Measurements from ENCODE around the gene PPDPF. TPM values are rescaled to one million over a fixed set of nuclear protein-coding genes. Genes with fewer than 3 reads are reported as not detected.

PPDPF gene
- total RNA-seq, 2 experiments from 2014 or later: 34.9 to 117 TPM

DNA sequence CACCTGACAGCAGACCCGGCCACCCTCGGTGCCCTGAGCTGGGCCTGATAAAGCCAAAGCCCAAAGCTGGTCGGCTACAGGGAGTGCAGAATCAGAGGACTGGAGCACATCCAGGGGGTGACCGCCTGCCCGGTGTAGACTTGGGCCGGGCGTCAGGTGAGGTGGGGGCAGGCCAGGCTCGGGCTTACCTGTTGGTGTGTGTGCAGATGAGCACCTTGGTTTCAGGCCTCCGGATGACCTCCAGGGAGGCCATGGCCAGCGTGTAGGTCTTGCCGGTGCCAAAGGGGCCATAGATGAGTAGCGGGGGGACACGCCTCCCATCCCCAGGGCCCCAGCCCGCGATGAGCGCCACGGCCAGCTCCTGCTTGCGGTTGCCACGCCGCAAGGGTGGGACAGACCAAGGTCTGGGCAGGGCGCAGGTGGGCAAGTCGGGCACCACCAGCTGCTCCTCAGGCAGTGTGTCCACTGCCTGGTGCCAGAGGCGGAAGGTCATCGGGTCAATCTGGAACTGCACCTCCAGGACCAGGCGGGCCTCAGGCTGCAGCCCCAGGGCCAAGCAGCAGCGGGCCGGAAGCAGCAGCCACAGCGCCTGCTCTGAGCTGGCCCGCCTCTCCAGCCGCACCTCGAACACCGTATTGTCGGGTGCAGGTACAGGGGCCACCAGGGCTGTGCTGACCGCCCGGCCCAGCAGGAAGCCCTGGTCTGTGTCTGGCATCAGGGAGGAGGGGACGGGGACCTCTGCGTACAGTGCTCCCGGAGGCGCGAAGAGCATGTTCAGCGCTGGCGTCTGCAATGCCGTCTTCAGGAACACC lies 47.8 kb downstream of the PPDPF start:
- peaks cover 12% of the 10 kb centered on the region for H3K4me1 ChIP-seq (ENCODE audit: insufficient read depth, low read length, poor library complexity, severe bottlenecking)
- H3K9me3 ChIP-seq (ENCODE audit: low read length): no peaks in the 10 kb centered on the region
- ChIA-PET POLR2A (no interaction called here), CTCF (ENCODE audit: unreplicated experiment) (interaction anchor here (0.6 kb wide), 1 partner anchor 26 kb away, joined by 11 read pairs; no protein-coding TSS in a partner anchor)
- H3K36me3 ChIP-seq (ENCODE audit: insufficient read depth, low read length): no peaks in the 10 kb centered on the region
- peak overlapping the region; percentile 18 for H3K4me2 ChIP-seq (ENCODE audit: low read length)
- DNase-seq (ENCODE audit: low spot score): no peak
- H3K79me2 ChIP-seq (ENCODE audit: insufficient read depth, low read depth, low read length): no peaks in the 10 kb centered on the region
- TF ChIP-seq, protein P1, sequence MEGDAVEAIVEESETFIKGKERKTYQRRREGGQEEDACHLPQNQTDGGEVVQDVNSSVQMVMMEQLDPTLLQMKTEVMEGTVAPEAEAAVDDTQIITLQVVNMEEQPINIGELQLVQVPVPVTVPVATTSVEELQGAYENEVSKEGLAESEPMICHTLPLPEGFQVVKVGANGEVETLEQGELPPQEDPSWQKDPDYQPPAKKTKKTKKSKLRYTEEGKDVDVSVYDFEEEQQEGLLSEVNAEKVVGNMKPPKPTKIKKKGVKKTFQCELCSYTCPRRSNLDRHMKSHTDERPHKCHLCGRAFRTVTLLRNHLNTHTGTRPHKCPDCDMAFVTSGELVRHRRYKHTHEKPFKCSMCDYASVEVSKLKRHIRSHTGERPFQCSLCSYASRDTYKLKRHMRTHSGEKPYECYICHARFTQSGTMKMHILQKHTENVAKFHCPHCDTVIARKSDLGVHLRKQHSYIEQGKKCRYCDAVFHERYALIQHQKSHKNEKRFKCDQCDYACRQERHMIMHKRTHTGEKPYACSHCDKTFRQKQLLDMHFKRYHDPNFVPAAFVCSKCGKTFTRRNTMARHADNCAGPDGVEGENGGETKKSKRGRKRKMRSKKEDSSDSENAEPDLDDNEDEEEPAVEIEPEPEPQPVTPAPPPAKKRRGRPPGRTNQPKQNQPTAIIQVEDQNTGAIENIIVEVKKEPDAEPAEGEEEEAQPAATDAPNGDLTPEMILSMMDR (conservative IDR thresholded peaks at IDR 0.05; ENCODE audit: low read length): no peak
- no peak for TF ChIP-seq EZH2phosphoT487 (IDR thresholded peaks at IDR 0.05; ENCODE audit: borderline replicate concordance, low read depth, low read length)
- intact Hi-C loops (cut with micrococcal nuclease; ENCODE audit: unreplicated experiment): no loop called here
- no peaks in the 10 kb centered on the region for H3K9me2 ChIP-seq (ENCODE audit: insufficient read depth, low read length)
- H4K20me1 ChIP-seq (ENCODE audit: insufficient read depth, low read length): no peaks in the 10 kb centered on the region
- H2AFZ ChIP-seq (ENCODE audit: low read length): no peak overlapping the region
- H3K27ac ChIP-seq (ENCODE audit: low read depth, low read length, poor library complexity, severe bottlenecking): no peak overlapping the region
- H3K4me3 ChIP-seq (ENCODE audit: low read depth, low read length, poor library complexity, severe bottlenecking): no peak overlapping the region
- no TSS peak for BruUV-seq (replicated peaks)

DNA sequence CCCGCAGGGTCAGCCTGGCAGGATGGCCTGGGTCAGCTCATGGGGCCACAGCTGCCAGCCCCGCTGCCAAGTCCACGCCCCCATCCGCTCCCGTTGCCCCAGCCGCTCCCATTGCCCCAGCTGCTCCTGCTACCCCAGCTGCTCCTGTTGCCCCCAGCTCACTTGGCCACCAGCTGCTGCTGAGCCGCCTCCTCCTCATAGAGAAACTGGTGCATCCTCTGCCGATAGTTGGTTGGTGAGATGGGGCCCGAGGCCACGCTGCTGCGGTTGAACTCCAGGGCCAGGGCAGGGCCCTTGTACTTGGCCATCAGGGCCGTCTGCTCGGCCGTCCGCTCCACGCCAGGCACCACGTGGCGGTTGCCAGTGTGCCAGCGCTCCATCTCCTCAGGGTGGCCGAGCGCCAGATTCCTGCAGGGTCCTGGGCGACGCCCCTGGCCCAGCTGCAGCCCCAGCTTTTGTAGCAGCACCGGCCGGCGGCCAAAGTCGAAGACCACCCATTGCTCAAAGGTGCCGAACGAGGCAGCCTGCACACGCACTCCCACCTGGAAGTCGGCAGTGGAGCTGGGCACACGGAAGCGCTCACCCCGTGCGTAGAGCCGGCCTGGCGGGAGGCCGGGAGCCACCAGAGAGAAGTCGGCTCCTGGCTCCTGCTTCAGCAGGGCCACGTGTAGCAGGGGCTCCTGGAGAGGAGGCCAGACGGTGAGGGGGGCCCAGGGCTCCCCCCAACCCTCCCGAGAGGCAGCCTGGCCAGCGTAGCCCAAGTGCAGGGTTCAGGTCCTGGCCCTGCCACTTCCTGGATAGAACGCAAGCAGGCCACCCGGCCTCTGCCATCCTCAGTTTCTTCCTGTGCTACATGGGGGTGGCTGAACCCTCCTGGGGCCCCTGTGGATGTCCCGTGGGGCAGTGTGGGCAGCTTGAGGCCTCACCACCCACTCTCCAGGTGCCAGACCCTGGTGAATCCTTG lies 48.7 kb downstream of the PPDPF start:
- H3K4me2 ChIP-seq (ENCODE audit: low read length): no peak overlapping the region
- no peaks in the 10 kb centered on the region for H3K36me3 ChIP-seq (ENCODE audit: insufficient read depth, low read length)
- peaks cover 13% of the 10 kb centered on the region for H3K4me1 ChIP-seq (ENCODE audit: insufficient read depth, low read length, poor library complexity, severe bottlenecking)
- H3K79me2 ChIP-seq (ENCODE audit: insufficient read depth, low read depth, low read length): no peaks in the 10 kb centered on the region
- no peak overlapping the region for H3K27ac ChIP-seq (ENCODE audit: low read depth, low read length, poor library complexity, severe bottlenecking)
- no peaks in the 10 kb centered on the region for H4K20me1 ChIP-seq (ENCODE audit: insufficient read depth, low read length)
- H2AFZ ChIP-seq (ENCODE audit: low read length): no peak overlapping the region
- H3K9me3 ChIP-seq (ENCODE audit: low read length): no peaks in the 10 kb centered on the region
- intact Hi-C loops (cut with micrococcal nuclease; ENCODE audit: unreplicated experiment): no loop called here
- no peak for DNase-seq (ENCODE audit: low spot score)
- ChIA-PET POLR2A (no interaction called here), CTCF (ENCODE audit: unreplicated experiment) (interaction anchor here (0.6 to 1.1 kb wide), 2 partner anchors 27 to 73 kb away, joined by 11 to 16 read pairs; no protein-coding TSS in a partner anchor)
- H3K4me3 ChIP-seq (ENCODE audit: low read depth, low read length, poor library complexity, severe bottlenecking): no peak overlapping the region
- H3K9me2 ChIP-seq (ENCODE audit: insufficient read depth, low read length): no peaks in the 10 kb centered on the region
- BruUV-seq (replicated peaks): no TSS peak
- TF ChIP-seq EZH2phosphoT487 (IDR thresholded peaks at IDR 0.05; ENCODE audit: borderline replicate concordance, low read depth, low read length): no peak
- TF ChIP-seq, protein P1 (conservative IDR thresholded peaks at IDR 0.05; ENCODE audit: low read length): no peak

All from OCI-LY7 (cell line).